GM21825 (cell line): ENCODE data around the gene NCOA1.

ENCODE experiments used
- ATAC-seq: cut with Tn5 transposase; IDR thresholded peaks from one replicate; pipeline ENCODE4 v1.9.1; 2021; ENCODE audit warnings: mild to moderate bottlenecking, moderate library complexity; ENCODE audit not compliant: unreplicated experiment

NCOA1 gene

GRCh38 chr2:24725956-24726355, 234.9 kb downstream of the NCOA1 start:
- no peak for ATAC-seq

GRCh38 chr2:24730481-24730880, 239.4 kb downstream of the NCOA1 start:
- no peak for ATAC-seq

GRCh38 chr2:24731040-24731439, 240.0 kb downstream of the NCOA1 start:
- no peak for ATAC-seq

- ATAC-seq, result no peak
Observed at GRCh38 chr2:24731923-24732322, 240.9 kb downstream of the NCOA1 start.

- ATAC-seq, result no peak
Observed at GRCh38 chr2:24734741-24735140, 243.7 kb downstream of the NCOA1 start.

- ATAC-seq, result no peak
Observed at GRCh38 chr2:24739354-24740025, 248.4 kb downstream of the NCOA1 start.

- no peak for ATAC-seq
Observed at GRCh38 chr2:24740142-24740541, 249.1 kb downstream of the NCOA1 start.

GRCh38 chr2:24742730-24743129, 251.7 kb downstream of the NCOA1 start:
- ATAC-seq, result no peak

GRCh38 chr2:24743924-24744323, 252.9 kb downstream of the NCOA1 start:
- no peak for ATAC-seq

- ATAC-seq, result no peak
Observed at GRCh38 chr2:24744356-24744755, 253.3 kb downstream of the NCOA1 start.

GRCh38 chr2:24745825-24746224, 254.8 kb downstream of the NCOA1 start:
- no peak for ATAC-seq

- ATAC-seq, result no peak
Observed at GRCh38 chr2:24747299-24747698, 256.2 kb downstream of the NCOA1 start.

GRCh38 chr2:24749069-24749691, 258.1 kb downstream of the NCOA1 start:
- no peak for ATAC-seq

GRCh38 chr2:24754985-24755705, 264.1 kb downstream of the NCOA1 start:
- no peak for ATAC-seq

GRCh38 chr2:24756789-24757188, 265.7 kb downstream of the NCOA1 start:
- ATAC-seq, result no peak

GRCh38 chr2:24761866-24762265, 270.8 kb downstream of the NCOA1 start:
- no peak for ATAC-seq

- ATAC-seq, result no peak
Observed at GRCh38 chr2:24762518-24762917, 271.5 kb downstream of the NCOA1 start.

GRCh38 chr2:24763843-24764242, 272.8 kb downstream of the NCOA1 start:
- ATAC-seq, result no peak

- ATAC-seq, result no peak
Observed at GRCh38 chr2:24766609-24767008, 275.6 kb downstream of the NCOA1 start.

- no peak for ATAC-seq
Observed at GRCh38 chr2:24768013-24768412, 277.0 kb downstream of the NCOA1 start.

- ATAC-seq, result no peak
Observed at GRCh38 chr2:24768601-24769000, 277.5 kb downstream of the NCOA1 start.

GRCh38 chr2:24771061-24771460, 280.0 kb downstream of the NCOA1 start:
- ATAC-seq, result no peak
